GM18861 (cell line): ENCODE data around the gene TMEM132A.
A peak's percentile ranks its signal among the peaks of the same experiment; 100 is the strongest.

ENCODE experiments used
- ATAC-seq: cut with Tn5 transposase; IDR thresholded peaks from one replicate; pipeline ENCODE4 v1.9.1; 2021; ENCODE audit not compliant: unreplicated experiment

Gene TMEM132A, protein sequence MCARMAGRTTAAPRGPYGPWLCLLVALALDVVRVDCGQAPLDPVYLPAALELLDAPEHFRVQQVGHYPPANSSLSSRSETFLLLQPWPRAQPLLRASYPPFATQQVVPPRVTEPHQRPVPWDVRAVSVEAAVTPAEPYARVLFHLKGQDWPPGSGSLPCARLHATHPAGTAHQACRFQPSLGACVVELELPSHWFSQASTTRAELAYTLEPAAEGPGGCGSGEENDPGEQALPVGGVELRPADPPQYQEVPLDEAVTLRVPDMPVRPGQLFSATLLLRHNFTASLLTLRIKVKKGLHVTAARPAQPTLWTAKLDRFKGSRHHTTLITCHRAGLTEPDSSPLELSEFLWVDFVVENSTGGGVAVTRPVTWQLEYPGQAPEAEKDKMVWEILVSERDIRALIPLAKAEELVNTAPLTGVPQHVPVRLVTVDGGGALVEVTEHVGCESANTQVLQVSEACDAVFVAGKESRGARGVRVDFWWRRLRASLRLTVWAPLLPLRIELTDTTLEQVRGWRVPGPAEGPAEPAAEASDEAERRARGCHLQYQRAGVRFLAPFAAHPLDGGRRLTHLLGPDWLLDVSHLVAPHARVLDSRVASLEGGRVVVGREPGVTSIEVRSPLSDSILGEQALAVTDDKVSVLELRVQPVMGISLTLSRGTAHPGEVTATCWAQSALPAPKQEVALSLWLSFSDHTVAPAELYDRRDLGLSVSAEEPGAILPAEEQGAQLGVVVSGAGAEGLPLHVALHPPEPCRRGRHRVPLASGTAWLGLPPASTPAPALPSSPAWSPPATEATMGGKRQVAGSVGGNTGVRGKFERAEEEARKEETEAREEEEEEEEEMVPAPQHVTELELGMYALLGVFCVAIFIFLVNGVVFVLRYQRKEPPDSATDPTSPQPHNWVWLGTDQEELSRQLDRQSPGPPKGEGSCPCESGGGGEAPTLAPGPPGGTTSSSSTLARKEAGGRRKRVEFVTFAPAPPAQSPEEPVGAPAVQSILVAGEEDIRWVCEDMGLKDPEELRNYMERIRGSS

DNA sequence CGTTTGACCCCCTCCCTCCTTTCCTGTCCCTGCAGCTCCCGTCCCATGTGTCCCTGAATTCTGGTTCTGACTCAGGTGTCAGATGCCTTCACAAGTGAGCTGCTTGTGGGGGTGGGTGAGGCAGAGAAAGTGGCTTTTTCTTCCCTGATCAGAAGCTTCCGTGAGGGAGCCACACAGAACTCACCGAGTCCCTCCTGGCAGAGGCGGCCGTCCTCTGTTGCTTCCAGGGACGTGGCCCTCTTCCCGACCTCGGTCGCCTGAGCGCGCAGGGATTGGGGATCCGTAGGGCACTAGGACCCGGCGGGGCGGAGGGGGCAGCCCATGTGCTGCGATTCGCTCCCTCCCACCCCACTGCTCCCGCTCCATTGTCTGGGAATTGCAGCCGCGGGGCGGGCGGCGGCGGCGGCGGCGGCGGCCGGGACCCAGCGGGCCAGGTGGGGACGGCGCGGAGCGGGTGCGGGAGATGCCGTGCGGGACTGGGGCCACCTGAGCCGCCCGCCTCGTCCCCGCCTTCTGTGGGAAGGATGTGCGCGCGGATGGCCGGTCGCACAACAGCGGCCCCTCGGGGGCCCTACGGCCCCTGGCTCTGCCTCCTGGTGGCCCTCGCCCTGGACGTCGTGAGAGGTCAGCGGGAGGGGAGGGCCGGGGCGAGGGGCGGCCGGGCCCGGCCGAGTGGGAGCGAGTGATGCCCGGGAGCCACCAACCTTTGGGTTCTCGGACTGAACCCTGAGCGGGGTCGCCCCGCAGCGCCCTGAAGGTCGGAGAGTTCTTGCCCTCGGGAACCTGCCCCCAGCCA lies at the start of gene TMEM132A:
TMEM132A (plus strand) TSS at position 351 of the 796 bp plus-strand sequence; CDS start at position 525, 174 bp downstream.
- no peak for ATAC-seq

- no peak for ATAC-seq
Observed at GRCh38 chr11:60875366-60876167, 48.7 kb upstream of the TMEM132A start.

- no peak for ATAC-seq
Observed at GRCh38 chr11:60876168-60876485, 48.1 kb upstream of the TMEM132A start.

DNA sequence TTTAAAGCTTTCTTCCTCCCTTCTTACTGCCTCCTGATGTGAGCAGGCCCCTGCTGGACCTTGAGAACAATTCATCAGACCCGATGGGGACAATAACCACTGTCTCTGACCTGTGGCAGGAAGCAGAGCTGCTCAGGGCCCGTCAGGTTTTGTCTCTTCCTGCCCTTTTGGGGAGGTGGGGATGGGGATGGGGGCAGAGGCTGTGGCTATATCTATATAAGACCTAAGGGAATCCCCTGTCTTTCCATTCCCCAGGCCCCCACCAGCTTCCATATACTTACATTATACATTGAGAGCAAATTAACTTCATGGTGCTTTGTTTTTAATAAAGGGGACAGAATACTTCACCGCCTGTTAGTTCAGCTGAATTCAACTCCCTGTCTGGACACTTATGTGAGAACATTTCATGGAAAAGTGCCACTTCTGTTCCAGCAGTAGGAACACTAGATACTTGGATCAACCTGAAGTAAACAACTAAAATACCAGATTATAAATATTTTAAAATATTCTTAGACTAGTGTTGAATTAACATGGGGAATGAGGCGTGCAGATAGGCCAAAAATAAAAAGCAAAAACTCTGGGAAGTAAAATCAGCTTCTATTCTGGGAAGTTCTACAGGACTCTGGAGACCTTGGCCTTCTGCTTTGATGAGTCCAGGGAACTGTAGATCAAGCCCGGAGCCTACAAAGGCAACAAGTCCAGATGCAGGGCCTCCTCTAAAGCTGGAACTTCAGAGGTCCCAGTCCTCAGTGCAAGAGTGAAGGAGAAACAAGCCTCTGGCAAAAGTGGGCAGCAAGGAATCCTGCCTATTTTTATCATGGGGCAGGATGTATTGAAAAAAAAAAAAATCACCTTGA lies 45.8 kb upstream of the TMEM132A start:
- ATAC-seq, result no peak

DNA sequence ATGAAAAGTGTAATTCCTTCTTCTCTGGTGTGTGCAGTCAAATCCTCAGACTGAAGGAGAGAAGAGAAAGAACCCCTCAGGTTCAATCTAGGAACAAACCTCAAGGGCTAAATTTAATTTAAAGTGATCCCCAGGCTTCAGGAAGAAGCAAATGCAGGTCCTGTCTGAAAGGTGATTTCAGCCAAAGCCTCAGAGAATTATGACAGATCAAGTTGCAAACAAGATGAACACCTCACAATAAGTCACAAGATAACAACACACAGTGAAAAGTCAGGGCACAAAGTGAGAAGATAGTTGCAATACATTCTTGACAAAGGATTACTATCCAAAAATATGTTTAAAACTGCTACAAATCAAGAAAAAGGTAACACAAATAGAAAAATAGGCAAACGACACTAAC lies 45.2 kb upstream of the TMEM132A start:
- no peak for ATAC-seq

DNA sequence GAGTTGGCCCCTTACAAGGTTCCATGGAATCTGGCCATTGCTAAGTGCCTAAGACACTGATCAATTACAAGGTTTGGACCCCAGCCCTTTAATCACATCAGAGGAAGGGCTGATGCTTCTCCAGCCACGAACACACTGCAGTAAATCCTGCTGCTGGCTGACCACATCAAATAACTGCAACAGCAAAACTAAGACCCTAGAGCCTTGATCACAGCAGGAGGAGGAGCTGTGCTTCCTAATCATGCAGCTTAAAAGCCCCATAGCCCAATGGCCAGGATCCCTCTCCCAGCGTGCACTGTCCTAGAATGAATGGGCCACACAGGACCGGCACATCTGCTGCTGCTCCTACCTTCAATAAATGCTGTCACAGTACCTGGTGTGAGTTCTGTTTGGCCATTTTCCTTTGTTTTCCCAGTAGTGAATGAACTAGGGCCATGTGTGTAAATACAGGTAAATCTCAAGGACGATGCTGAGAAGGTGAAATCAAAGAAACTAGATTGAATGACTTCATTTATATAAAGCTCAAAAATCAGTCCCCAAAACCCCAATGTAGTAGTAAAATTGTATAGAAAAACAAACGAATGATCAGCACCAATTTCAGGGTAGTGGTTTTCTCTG lies 44.2 kb upstream of the TMEM132A start:
- ATAC-seq, result no peak

DNA sequence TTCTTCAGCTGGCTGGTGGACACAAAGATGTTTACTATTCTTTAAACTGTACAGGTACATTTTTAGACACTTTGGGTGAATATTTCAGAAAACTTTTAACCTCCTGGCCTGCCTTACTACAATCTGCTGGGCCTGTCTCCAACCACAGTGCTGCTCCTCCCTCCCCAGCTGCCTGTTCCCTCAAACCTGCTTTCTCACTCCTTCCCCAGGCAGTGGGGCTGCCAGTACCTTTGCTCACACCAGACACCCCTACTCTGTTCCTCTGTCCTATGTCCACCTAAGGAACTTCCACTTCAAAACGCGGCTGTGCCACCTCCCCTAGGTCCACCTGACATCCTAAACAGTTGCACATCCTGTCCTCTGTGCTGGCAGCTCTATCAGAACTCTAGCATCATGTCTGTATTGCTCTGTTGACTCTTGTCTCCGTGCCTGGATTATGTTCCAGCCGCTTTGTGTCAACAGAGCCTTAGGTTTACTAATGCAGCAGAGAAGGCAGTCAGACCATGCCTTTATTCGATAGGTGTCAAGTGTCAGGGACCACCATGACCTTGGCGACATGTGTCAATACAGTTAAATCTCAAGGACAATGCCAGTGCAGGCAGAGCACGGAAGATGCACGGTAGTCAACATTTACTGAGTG lies 43.5 kb upstream of the TMEM132A start:
- no peak for ATAC-seq

DNA sequence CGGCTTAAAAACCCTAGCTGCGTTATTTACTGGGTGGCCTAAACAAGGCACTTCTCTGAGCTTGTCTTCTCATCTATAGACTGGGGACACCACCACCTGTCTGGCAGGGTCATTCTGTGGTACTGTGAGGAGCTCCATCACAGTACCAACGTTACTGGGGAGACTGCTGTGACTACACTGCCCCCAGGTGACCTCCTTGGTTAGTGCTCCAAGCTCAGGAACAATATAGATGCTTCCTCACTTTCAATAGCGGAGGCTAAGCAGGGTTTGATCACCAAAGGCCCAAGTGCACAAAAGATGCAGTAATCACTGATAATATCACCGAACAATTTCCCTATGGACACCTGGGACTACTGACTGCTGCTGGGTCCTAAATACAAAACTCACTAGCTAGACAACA lies 36.7 kb upstream of the TMEM132A start:
- ATAC-seq, result peak; percentile 72

- ATAC-seq, result no peak
Observed at GRCh38 chr11:60889869-60890311, 34.4 kb upstream of the TMEM132A start.

GRCh38 chr11:60890696-60891095 lies 33.6 kb upstream of the TMEM132A start:
- no peak for ATAC-seq

GRCh38 chr11:60891103-60891741 lies 33.0 kb upstream of the TMEM132A start:
- ATAC-seq, result no peak

GRCh38 chr11:60895687-60896086 lies 28.6 kb upstream of the TMEM132A start:
- ATAC-seq, result no peak

GRCh38 chr11:60897496-60897895 lies 26.8 kb upstream of the TMEM132A start:
- no peak for ATAC-seq

GRCh38 chr11:60899046-60899936 lies 25.0 kb upstream of the TMEM132A start:
- no peak for ATAC-seq

DNA sequence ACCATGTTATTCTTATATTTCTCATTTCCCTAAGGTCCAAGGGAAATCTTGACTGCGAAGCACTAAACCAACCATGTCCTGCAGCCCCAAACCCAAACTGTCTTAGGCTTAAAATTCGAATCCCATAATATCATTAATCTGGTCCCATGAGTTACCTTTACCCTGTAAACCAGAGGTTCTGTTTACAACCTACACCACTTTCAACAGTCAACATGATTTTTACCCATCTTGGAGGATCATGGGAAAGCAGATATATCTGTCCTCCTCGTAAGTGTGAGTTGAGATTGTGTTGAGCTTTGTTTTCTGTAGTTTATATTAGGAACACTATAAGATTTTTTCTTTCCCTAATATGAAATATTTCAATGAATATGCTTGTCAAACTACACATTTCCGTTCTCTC lies 24.3 kb upstream of the TMEM132A start:
- ATAC-seq, result no peak

- no peak for ATAC-seq
Observed at GRCh38 chr11:60900673-60901404, 23.4 kb upstream of the TMEM132A start.
